SK-N-SH treated with all-trans-retinoic acid at 6 μM for 48 hours (cell line): ENCODE measurements around the gene CST3.

ENCODE experiments used
- ARNTL ChIP-seq: fragments of 450-650 bp; formaldehyde crosslinking; IDR thresholded peaks from 2 replicates; pipeline ENCODE4 v1.5.0; 2020; ENCODE audit warnings: low read depth, mild to moderate bottlenecking, moderate library complexity, borderline replicate concordance
- BACH2 ChIP-seq: fragments of 250-450 bp; sonication (Bioruptor Pico); IDR thresholded peaks from 2 replicates; pipeline ENCODE4 v1.9.0; 2021; ENCODE audit warnings: mild to moderate bottlenecking, borderline replicate concordance
- ESRRG ChIP-seq: fragments of 250-450 bp; sonication (Bioruptor Pico); IDR thresholded peaks from 2 replicates; pipeline ENCODE4 v1.6.1; 2021; ENCODE audit warnings: mild to moderate bottlenecking
- ISL1 ChIP-seq: fragments of 250-450 bp; sonication (Bioruptor Pico); IDR thresholded peaks from 2 replicates; pipeline ENCODE4 v2.1.2; 2022; ENCODE audit warnings: mild to moderate bottlenecking, moderate library complexity
- PATZ1 ChIP-seq: fragments of 250-450 bp; sonication (Bioruptor Pico); IDR thresholded peaks from 2 replicates; pipeline ENCODE4 v1.8.0; 2020; ENCODE audit warnings: mild to moderate bottlenecking, moderate library complexity, borderline replicate concordance
- POU6F1 ChIP-seq: fragments of 250-450 bp; sonication (Bioruptor Pico); IDR thresholded peaks from 2 replicates; pipeline ENCODE4 v1.8.0; 2021; ENCODE audit warnings: low read depth, mild to moderate bottlenecking, moderate library complexity, borderline replicate concordance
- PPARA ChIP-seq: fragments of 250-450 bp; sonication (Bioruptor Pico); IDR thresholded peaks from 2 replicates; pipeline ENCODE4 v1.5.0; 2020; ENCODE audit warnings: mild to moderate bottlenecking, borderline replicate concordance
- RARB ChIP-seq: fragments of 250-450 bp; sonication (Bioruptor Pico); IDR thresholded peaks from 2 replicates; pipeline ENCODE4 v1.8.0; 2021; ENCODE audit warnings: mild to moderate bottlenecking, moderate library complexity
- TCF4 ChIP-seq: fragments of 250-450 bp; sonication (Bioruptor Pico); IDR thresholded peaks from 2 replicates; pipeline ENCODE4 v1.8.0; 2021; ENCODE audit warnings: mild to moderate bottlenecking, moderate library complexity, borderline replicate concordance
- ZC3H10 ChIP-seq: fragments of 250-450 bp; sonication (Bioruptor Pico); IDR thresholded peaks from 2 replicates; pipeline ENCODE4 v1.5.1; 2021; ENCODE audit warnings: mild to moderate bottlenecking, moderate library complexity
- ZFP3 ChIP-seq: fragments of 250-450 bp; sonication (Bioruptor Pico); IDR thresholded peaks from 2 replicates; pipeline ENCODE4 v1.5.0; 2020; ENCODE audit warnings: mild to moderate bottlenecking, moderate library complexity
- ZFP30 ChIP-seq: fragments of 450-650 bp; formaldehyde crosslinking; IDR thresholded peaks from 2 replicates; pipeline ENCODE4 v1.5.0; 2022; ENCODE audit warnings: mild to moderate bottlenecking, moderate library complexity
- ZNF70 ChIP-seq: fragments of 450-650 bp; formaldehyde crosslinking; IDR thresholded peaks from 2 replicates; pipeline ENCODE4 v1.5.0; 2020; ENCODE audit warnings: mild to moderate bottlenecking, moderate library complexity

GRCh38 chr20:23641936-23642751 lies 4.4 kb upstream of the CST3 start:
- TF ChIP-seq ISL1 (CRISPR knock-in tag) (no peak), BACH2 (no peak), ESRRG (CRISPR knock-in tag) (no peak), TCF4 (CRISPR knock-in tag) (no peak), ZNF70 (CRISPR knock-in tag) (no peak), ZFP30 (CRISPR knock-in tag) (no peak), ZFP3 (no peak), ARNTL (no peak), PPARA (CRISPR knock-in tag) (no peak), RARB (no peak), POU6F1 (CRISPR knock-in tag) (no peak), PATZ1 (no peak), ZC3H10 (CRISPR knock-in tag) (no peak)
